Keratinocyte (primary cell): ENCODE measurements around the gene FAM13A. TPM values are rescaled to one million over a fixed set of nuclear protein-coding genes. Genes with fewer than 3 reads are reported as not detected.
A peak's percentile ranks its signal among the peaks of the same experiment; 100 is the strongest.

ENCODE experiments used
- DNase-seq: peaks from one replicate; pipeline ENCODE4 v3.0.0-alpha.2; 2011; ENCODE audit warnings: low read depth, missing footprints, low spot score
- FAIRE-seq: peaks from 2 replicates; lab custom pipeline; 2011; peaks lifted over from hg19 to GRCh38; lab: Jason Lieb, UNC
- H2AFZ ChIP-seq: 2 replicates; pipeline ENCODE4 v1.6.0; 2012; ENCODE audit warnings: low read length, control low read depth, inconsistent platforms; ENCODE audit not compliant: control insufficient read depth
- H3K27ac ChIP-seq: 2 replicates; pipeline ENCODE4 v1.5.1; 2011; ENCODE audit warnings: low read length; ENCODE audit not compliant: control insufficient read depth, insufficient read depth
- H3K27me3 ChIP-seq: 3 replicates; pipeline ENCODE4 v1.6.0; 2011; ENCODE audit warnings: low read length; ENCODE audit not compliant: control insufficient read depth, insufficient read depth; ENCODE audit errors: extremely low read depth
- H3K36me3 ChIP-seq, 2 experiments: 2 replicates in 1 of 2; 3 replicates in 1 of 2; pipeline ENCODE4 v1.5.1; 2011; ENCODE audit warnings: low read length in 2 of 2, mild to moderate bottlenecking in 1 of 2; ENCODE audit not compliant: control insufficient read depth in 2 of 2, insufficient read depth in 2 of 2; ENCODE audit errors: extremely low read depth in 1 of 2
- H3K4me1 ChIP-seq: 3 replicates; pipeline ENCODE4 v1.5.1; 2011; ENCODE audit warnings: low read length; ENCODE audit not compliant: control insufficient read depth, insufficient read depth; ENCODE audit errors: extremely low read depth
- H3K4me2 ChIP-seq: 3 replicates; pipeline ENCODE4 v1.6.0; 2011; ENCODE audit warnings: low read depth, low read length; ENCODE audit not compliant: control insufficient read depth, insufficient read depth; ENCODE audit errors: extremely low read depth
- H3K4me3 ChIP-seq, 3 experiments: fragments of 200-600 bp in 1 of 3; sonication (generic) in 1 of 3; 2 replicates in 2 of 3; 3 replicates in 1 of 3; pipeline ENCODE4 v1.5.1; 2011 to 2016; ENCODE audit warnings: low read length in 3 of 3, mild to moderate bottlenecking in 3 of 3, control low read depth in 2 of 3, inconsistent platforms in 1 of 3, low read depth in 1 of 3, mixed read lengths in 1 of 3, mixed run types in 1 of 3, moderate library complexity in 1 of 3; ENCODE audit not compliant: control insufficient read depth in 2 of 3, insufficient read depth in 2 of 3; ENCODE audit errors: extremely low read depth in 1 of 3
- H3K79me2 ChIP-seq: 2 replicates; pipeline ENCODE4 v1.6.0; 2012; ENCODE audit warnings: low read length; ENCODE audit not compliant: control insufficient read depth, insufficient read depth
- H3K9ac ChIP-seq: 3 replicates; pipeline ENCODE4 v1.6.0; 2011; ENCODE audit warnings: low read length; ENCODE audit not compliant: control insufficient read depth, insufficient read depth; ENCODE audit errors: extremely low read depth
- H3K9me1 ChIP-seq: 3 replicates; pipeline ENCODE4 v1.6.0; 2011; ENCODE audit warnings: low read length; ENCODE audit not compliant: control insufficient read depth, insufficient read depth; ENCODE audit errors: extremely low read depth
- H3K9me3 ChIP-seq: 2 replicates; pipeline ENCODE4 v1.5.1; 2012; ENCODE audit warnings: low read depth, low read length; ENCODE audit not compliant: control insufficient read depth
- H4K20me1 ChIP-seq: 3 replicates; pipeline ENCODE4 v1.6.0; 2011; ENCODE audit warnings: low read length; ENCODE audit not compliant: control insufficient read depth, insufficient read depth; ENCODE audit errors: extremely low read depth
- EZH2 ChIP-seq: IDR thresholded peaks from one replicate; pipeline ENCODE4 v1.6.1; 2012; ENCODE audit warnings: inconsistent platforms, mild to moderate bottlenecking, low read length, moderate library complexity
- dilution Hi-C: fragments of 300-500 bp; cut with MboI; formaldehyde crosslinking; loops from one replicate; pipeline ENCODE4 v1.7.0; 2020; ENCODE audit warnings: low sequenced_read_pairs; ENCODE audit not compliant: extremely low pct_ligation_motif_present
- polyA plus RNA-seq, 5 experiments: library from polyadenylated mRNA; depleted of rRNA in 3 of 5; stranded (reverse) in 3 of 5; stranded (forward) in 1 of 5; unstranded in 1 of 5; fragments of >200 nt; gene quantifications; 1 replicate in 1 of 5; 2 replicates in 3 of 5; 3 replicates in 1 of 5; pipeline versions ENCODE4 v1.2.1 to v1.2.3, GENCODE V29; 2011 to 2012; ENCODE audit warnings: missing spikeins in 2 of 5, low read depth in 1 of 5, low replicate concordance in 1 of 5
- TF ChIP-seq, protein P1 (sequence below), 3 experiments: IDR thresholded peaks in 1 of 3; conservative IDR thresholded peaks in 1 of 3; optimal IDR thresholded peaks in 1 of 3; 2 replicates in 2 of 3; 3 replicates in 1 of 3; pipeline versions ENCODE3 to v1.5.1; 2011; ENCODE audit warnings: low read length in 3 of 3, mild to moderate bottlenecking in 3 of 3, moderate library complexity in 2 of 3, control low read depth in 1 of 3, inconsistent platforms in 1 of 3; ENCODE audit not compliant: insufficient read depth in 2 of 3; ENCODE audit errors: extremely low read depth in 1 of 3

The FAM13A gene
- polyA plus RNA-seq, 1 donor (not counting 4 experiments of a cell fraction or from before 2014, with no cell fraction given): 6.0 TPM

DNA sequence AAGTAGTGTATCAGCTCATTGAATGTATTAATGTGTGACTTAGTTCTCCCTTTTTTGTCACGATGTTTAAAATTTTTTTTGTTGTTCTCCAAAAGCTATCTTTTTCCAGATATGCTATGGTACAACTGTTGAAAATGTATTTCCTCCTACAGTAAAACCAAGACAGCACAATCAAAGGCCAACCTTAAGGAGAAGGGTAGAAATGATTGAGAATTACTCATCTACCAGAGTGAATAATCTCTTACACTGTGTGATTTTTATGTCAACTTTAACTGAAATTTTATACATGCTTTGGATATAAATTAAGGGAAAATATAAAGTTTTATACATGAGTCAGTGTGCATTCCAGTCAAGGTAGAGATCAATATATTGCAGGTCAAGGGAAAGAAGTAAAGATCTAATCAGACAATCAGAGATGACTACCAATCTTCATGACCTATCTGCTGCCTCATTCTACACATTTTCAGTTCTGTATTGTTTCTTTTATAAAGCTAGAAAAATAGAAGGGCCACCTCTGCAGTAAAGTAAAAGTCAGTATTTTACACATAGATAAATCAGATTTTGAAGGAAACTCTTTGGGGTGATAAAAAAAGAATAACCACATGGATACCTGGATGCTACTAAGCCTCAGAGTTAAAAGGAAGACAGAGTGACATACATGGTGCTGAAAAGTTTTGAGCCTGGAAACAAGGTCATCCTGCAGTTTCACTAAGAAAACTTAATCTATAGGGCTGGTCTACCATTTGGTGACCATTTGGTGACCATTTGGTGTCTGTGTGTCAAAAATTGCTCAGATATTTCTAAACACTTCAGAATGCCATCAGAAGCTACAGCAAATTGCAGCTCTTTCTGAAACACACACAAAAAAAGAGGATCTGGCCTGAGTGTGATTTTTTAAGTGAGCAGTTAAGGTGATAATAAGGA lies 1.6 kb downstream of the FAM13A start:
- FAIRE-seq: peak; percentile 44
- Histone ChIP-seq H3K27ac (no peak overlapping the region), H4K20me1 (no peaks in the 10 kb centered on the region), H3K4me1 (peaks cover 5% of the 10 kb centered on the region), H3K9me1 (no peaks in the 10 kb centered on the region), H3K36me3 (no peaks in the 10 kb centered on the region), H3K27me3 (no peaks in the 10 kb centered on the region), H3K9me3 (no peaks in the 10 kb centered on the region), H2AFZ (no peak overlapping the region), H3K4me2 (peak overlapping the region; percentile 68), H3K79me2 (peaks cover 10% of the 10 kb centered on the region), H3K4me3 (peak overlapping the region in 2 of 3 experiments; percentile 43 to 53), H3K9ac (no peak overlapping the region)
- TF ChIP-seq, protein P1, sequence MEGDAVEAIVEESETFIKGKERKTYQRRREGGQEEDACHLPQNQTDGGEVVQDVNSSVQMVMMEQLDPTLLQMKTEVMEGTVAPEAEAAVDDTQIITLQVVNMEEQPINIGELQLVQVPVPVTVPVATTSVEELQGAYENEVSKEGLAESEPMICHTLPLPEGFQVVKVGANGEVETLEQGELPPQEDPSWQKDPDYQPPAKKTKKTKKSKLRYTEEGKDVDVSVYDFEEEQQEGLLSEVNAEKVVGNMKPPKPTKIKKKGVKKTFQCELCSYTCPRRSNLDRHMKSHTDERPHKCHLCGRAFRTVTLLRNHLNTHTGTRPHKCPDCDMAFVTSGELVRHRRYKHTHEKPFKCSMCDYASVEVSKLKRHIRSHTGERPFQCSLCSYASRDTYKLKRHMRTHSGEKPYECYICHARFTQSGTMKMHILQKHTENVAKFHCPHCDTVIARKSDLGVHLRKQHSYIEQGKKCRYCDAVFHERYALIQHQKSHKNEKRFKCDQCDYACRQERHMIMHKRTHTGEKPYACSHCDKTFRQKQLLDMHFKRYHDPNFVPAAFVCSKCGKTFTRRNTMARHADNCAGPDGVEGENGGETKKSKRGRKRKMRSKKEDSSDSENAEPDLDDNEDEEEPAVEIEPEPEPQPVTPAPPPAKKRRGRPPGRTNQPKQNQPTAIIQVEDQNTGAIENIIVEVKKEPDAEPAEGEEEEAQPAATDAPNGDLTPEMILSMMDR (optimal IDR thresholded peaks at IDR 0.05 in 1 of 3, IDR thresholded peaks at IDR 0.05 in 1 of 3, conservative IDR thresholded peaks at IDR 0.05 in 1 of 3; ENCODE audit: extremely low read depth in 1 of 3, insufficient read depth in 2 of 3, low read length in 3 of 3): no peak
- TF ChIP-seq EZH2: no peak
- dilution Hi-C loops: no loop called here
- DNase-seq: no peak

DNA sequence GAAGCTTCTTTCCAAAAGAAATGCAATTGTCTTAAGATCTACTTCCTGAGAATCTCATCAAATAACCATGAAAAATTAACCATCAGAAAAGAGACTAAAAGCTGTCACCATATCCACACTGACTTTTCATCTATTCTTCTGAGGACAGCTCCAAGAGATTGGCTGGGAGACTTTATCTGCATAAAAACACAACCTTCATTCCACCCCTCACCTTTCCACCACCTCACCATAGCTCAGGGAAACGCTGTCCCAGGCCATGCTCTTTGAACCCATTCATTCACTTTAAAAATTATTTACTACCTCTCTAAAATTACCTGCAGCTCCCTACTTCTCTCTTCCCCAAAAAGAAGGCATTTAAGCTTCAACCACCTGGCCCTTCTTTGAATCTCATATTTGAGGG lies 2.4 kb downstream of the FAM13A start:
- Histone ChIP-seq H3K9me3 (no peaks in the 10 kb centered on the region), H3K4me1 (peaks cover 5% of the 10 kb centered on the region), H3K79me2 (peaks cover 10% of the 10 kb centered on the region), H3K36me3 (no peaks in the 10 kb centered on the region), H3K9ac (no peak overlapping the region), H3K9me1 (no peaks in the 10 kb centered on the region), H3K27ac (no peak overlapping the region), H2AFZ (no peak overlapping the region), H4K20me1 (no peaks in the 10 kb centered on the region), H3K4me2 (no peak overlapping the region), H3K4me3 (no peak overlapping the region), H3K27me3 (no peaks in the 10 kb centered on the region)
- TF ChIP-seq, protein P1 (optimal IDR thresholded peaks at IDR 0.05 in 1 of 3, IDR thresholded peaks at IDR 0.05 in 1 of 3, conservative IDR thresholded peaks at IDR 0.05 in 1 of 3; ENCODE audit: extremely low read depth in 1 of 3, insufficient read depth in 2 of 3, low read length in 3 of 3): no peak
- no peak for TF ChIP-seq EZH2
- FAIRE-seq (no peak), DNase-seq (no peak)
- dilution Hi-C loops: no loop called here
